ENCODE data around the gene AKAP11.

- TF ChIP-seq CTCF (IDR thresholded peaks at IDR 0.05), result no peak
- TF ChIP-seq POLR2AphosphoS5 (IDR thresholded peaks at IDR 0.05), result no peak
- no peak for TF ChIP-seq POLR2A (IDR thresholded peaks at IDR 0.05)
Measured at GRCh38 chr13:42228527-42228926, 43.4 kb upstream of the AKAP11 start.
